Chondrocyte (in vitro differentiated cells): ENCODE results near the gene RNH1. TPM values are rescaled to one million over a fixed set of nuclear protein-coding genes. Genes with fewer than 3 reads are reported as not detected.

ENCODE experiments used
- DNase-seq: peaks from one replicate; pipeline ENCODE4 v3.0.0; 2021; ENCODE audit warnings: mixed read lengths, low spot score
- H3K27ac Mint-ChIP-seq: one replicate; pipeline ENCODE4 v1.8.0; 2021; ENCODE audit warnings: mild to moderate bottlenecking, moderate library complexity, mixed read lengths; ENCODE audit not compliant: unreplicated experiment
- H3K27me3 Mint-ChIP-seq: 2 replicates; pipeline ENCODE4 v1.8.0; 2021; ENCODE audit warnings: low read depth, mixed read lengths
- H3K36me3 Mint-ChIP-seq: 2 replicates; pipeline ENCODE4 v1.8.0; 2021; ENCODE audit warnings: low read depth, mixed read lengths
- H3K4me1 Mint-ChIP-seq: 2 replicates; pipeline ENCODE4 v1.8.0; 2021; ENCODE audit warnings: low read depth, mild to moderate bottlenecking, mixed read lengths
- H3K4me3 Mint-ChIP-seq: one replicate; pipeline ENCODE4 v1.8.0; 2021; ENCODE audit warnings: mild to moderate bottlenecking, moderate library complexity, mixed read lengths; ENCODE audit not compliant: unreplicated experiment
- H3K9me3 Mint-ChIP-seq: 2 replicates; pipeline ENCODE4 v1.8.0; 2021; ENCODE audit warnings: low read depth, mixed read lengths
- CTCF ChIP-seq: fragments of 200-600 bp; sonication (generic); IDR thresholded peaks from 2 replicates; pipeline ENCODE4 v1.5.0; 2021; ENCODE audit warnings: antibody characterized with exemption, mild to moderate bottlenecking, moderate library complexity
- total RNA-seq: library from RNA; stranded (reverse); gene quantifications from 3 replicates; pipeline ENCODE4 v1.2.1, GENCODE V29; 2021

RNH1 gene
- total RNA-seq, 1 donor from 2014 or later, result 166 TPM

GRCh38 chr11:490186-490929 lies 16.7 kb downstream of the RNH1 start:
- no peak overlapping the region for H3K4me3 Mint-ChIP-seq
- no peak for TF ChIP-seq CTCF
- H3K27ac Mint-ChIP-seq, result no peak overlapping the region

GRCh38 chr11:489610-490185 lies 17.3 kb downstream of the RNH1 start:
- DNase-seq, result no peak
- H3K4me1 Mint-ChIP-seq, result no peaks in the 10 kb centered on the region
- H3K4me3 Mint-ChIP-seq, result no peak overlapping the region
- TF ChIP-seq CTCF, result no peak
- peaks cover 4% of the 10 kb centered on the region for H3K36me3 Mint-ChIP-seq
- H3K27ac Mint-ChIP-seq, result no peak overlapping the region
- H3K27me3 Mint-ChIP-seq, result no peaks in the 10 kb centered on the region
- no peaks in the 10 kb centered on the region for H3K9me3 Mint-ChIP-seq

More at GRCh38 chr11:490186-490929, 16.7 kb downstream of the RNH1 start:
- H3K27me3 Mint-ChIP-seq, result no peaks in the 10 kb centered on the region
- H3K9me3 Mint-ChIP-seq, result no peaks in the 10 kb centered on the region
- no peaks in the 10 kb centered on the region for H3K4me1 Mint-ChIP-seq
- no peak for DNase-seq
- peaks cover 6% of the 10 kb centered on the region for H3K36me3 Mint-ChIP-seq

- Mint-ChIP-seq H3K36me3 (peaks cover 1% of the 10 kb centered on the region), H3K4me3 (no peak overlapping the region), H3K4me1 (no peaks in the 10 kb centered on the region), H3K27ac (no peak overlapping the region), H3K27me3 (no peaks in the 10 kb centered on the region), H3K9me3 (no peaks in the 10 kb centered on the region)
- no peak for DNase-seq
- TF ChIP-seq CTCF, result no peak
Observed at GRCh38 chr11:488992-489391, 18.1 kb downstream of the RNH1 start.

GRCh38 chr11:488579-488978 lies 18.5 kb downstream of the RNH1 start:
- no peak overlapping the region for H3K4me3 Mint-ChIP-seq
- no peak for DNase-seq
- no peak for TF ChIP-seq CTCF
- H3K9me3 Mint-ChIP-seq, result no peaks in the 10 kb centered on the region
- no peaks in the 10 kb centered on the region for H3K4me1 Mint-ChIP-seq
- H3K27me3 Mint-ChIP-seq, result no peaks in the 10 kb centered on the region
- no peak overlapping the region for H3K27ac Mint-ChIP-seq
- H3K36me3 Mint-ChIP-seq, result peaks cover 1% of the 10 kb centered on the region

GRCh38 chr11:488062-488461 lies 19.0 kb downstream of the RNH1 start:
- H3K36me3 Mint-ChIP-seq, result peaks cover 3% of the 10 kb centered on the region
- no peak overlapping the region for H3K4me3 Mint-ChIP-seq
- no peak for TF ChIP-seq CTCF
- H3K27me3 Mint-ChIP-seq, result no peaks in the 10 kb centered on the region
- no peak overlapping the region for H3K27ac Mint-ChIP-seq
- H3K9me3 Mint-ChIP-seq, result peaks cover 3% of the 10 kb centered on the region
- H3K4me1 Mint-ChIP-seq, result no peaks in the 10 kb centered on the region
- no peak for DNase-seq
